Renal pelvis (tissue), 4 donors: ENCODE results near the gene DYSF. TPM values are rescaled to one million over a fixed set of nuclear protein-coding genes. Genes with fewer than 3 reads are reported as not detected.

Experiments
- DNase-seq: peaks from one replicate; pipeline ENCODE4 v3.0.0-alpha.2; 2013
- polyA plus RNA-seq, 3 donors: library from polyadenylated mRNA; unstranded; fragments of 120-200 nt; gene quantifications; one replicate each; pipeline ENCODE4 v1.2.1, GENCODE V29; 2013; ENCODE audit not compliant: insufficient read length in 3 of 3

Gene DYSF
- polyA plus RNA-seq, 3 donors = 15.3 to 21.3 (median 17.3) TPM

GRCh38 chr2:71526975-71527374 lies 73.6 kb downstream of the DYSF start:
- DNase-seq = no peak

DNA sequence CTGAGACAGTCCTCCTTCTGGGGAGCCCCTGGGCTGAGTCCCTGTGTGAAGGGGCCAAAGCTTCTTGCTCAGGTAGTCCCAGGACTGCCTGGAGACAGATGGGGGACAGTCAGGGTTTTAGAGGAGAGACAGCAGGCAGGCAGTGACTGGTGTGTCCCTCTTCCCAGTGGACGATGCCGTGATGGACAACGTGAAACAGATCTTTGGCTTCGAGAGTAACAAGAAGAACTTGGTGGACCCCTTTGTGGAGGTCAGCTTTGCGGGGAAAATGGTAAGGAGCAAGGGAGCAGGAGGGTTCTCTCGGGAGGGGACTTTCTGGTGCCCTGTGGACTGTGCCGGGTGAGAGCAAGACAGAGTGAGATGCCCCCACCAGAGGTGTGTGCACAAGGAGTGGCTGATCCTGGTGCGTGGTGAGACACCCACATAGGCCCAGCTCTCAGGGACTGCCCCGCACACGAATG lies 74.8 kb downstream of the DYSF start:
- no peak for DNase-seq

GRCh38 chr2:71528749-71529148 lies 75.4 kb downstream of the DYSF start:
- DNase-seq = no peak

DNA sequence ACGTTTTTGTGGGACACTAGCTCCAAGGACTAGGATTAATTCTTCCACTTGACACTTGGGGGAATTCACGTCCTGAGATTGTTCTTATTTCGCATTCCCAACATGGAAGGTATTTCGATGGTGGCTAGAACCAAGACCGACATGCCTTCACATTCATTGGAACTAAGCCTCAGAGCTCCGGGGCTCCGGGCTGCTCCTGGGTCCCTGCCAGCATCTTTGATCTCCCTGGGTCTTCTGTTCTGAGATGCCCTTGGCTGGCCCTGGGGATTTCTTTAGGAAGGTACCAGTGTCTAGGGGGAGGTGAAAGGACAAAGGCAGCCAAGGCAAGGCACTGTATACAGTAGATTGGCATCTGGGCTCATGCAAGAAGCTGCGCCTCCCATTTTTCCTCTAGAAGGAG lies 76.8 kb downstream of the DYSF start:
- DNase-seq = no peak

- DNase-seq = peak; percentile 30
Observed at GRCh38 chr2:71530641-71531332, 77.4 kb downstream of the DYSF start.

DNA sequence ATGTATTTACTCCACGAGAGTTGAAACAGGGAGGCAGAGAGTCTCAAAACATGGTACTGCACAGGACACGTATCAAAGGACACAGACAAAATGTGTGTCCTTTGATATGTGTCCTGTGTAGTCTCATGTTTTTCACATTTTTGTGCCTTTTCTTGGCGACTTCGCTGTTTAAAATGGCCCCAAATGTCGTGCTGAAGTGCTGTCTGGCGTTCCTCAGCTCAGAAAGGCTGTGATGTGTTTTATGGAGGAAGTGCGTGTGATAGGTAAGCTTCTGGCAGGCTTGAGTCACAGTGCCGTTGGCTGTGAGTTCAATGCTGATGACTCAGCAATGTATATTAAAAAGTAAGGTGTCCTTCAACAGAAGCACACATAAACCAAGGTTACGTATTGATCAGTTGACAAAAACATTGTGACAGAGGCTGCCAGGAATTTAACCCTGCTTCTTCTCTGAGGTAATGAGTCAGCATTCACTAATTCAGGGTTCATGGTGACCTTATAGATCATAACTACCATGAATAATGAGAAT lies 78.2 kb downstream of the DYSF start:
- DNase-seq = no peak

DNA sequence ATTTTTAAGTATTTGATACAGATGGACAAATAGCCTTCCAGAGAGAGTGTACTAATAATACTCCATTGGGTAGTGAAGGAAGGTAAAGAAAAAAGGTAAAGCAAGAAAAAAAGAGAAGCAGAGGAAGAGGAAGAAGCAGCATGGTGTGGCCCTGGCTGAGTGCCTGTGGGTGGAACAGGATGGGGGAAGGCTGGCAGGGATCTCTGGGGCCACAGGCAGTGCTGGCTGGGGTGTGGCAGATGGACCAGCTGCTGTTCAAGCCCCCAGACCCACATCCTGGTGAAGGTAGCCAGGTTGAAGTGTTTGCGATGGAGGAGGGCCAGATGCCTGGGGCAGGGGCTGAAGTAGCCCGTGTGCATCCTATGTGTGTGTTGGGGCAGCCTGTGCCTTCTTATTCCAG lies 79.0 kb downstream of the DYSF start:
- no peak for DNase-seq

DNA sequence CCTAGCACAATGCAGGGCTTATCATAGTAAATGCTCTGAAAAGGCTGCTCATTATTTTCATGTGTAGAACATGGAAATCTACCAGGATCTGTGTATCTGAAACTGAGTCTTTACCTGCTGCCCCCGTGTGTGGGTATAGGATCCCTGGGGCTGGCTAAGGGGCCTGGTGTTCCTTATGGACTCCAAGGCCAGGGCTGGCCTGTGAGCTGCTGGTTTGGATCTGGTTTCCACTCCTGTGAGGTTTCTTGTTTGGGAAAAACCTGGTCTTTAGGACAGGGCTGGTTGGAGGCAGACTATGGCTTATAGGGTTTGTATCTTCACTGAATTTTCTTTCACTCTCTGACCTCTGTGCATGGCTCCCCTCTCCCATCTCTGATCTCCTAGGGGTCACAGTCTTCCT lies 80.8 kb downstream of the DYSF start:
- no peak for DNase-seq

DNA sequence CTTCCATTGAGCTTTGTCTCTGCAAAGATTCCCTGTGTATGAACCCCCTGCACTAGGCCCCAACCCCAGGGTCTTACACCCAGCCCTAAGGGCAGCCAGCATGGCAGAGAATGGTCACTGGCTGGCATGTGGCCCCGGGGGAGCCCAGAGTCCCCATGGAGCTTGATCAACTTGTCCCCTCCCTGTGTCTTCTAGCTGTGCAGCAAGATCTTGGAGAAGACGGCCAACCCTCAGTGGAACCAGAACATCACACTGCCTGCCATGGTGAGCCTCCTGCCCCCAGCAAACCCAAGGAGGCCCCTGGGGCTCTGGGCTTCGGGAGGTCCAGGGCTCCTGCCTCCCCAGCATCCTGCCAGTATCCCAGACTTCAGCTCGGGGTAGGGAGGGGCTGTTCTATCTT lies 81.5 kb downstream of the DYSF start:
- DNase-seq = no peak

DNA sequence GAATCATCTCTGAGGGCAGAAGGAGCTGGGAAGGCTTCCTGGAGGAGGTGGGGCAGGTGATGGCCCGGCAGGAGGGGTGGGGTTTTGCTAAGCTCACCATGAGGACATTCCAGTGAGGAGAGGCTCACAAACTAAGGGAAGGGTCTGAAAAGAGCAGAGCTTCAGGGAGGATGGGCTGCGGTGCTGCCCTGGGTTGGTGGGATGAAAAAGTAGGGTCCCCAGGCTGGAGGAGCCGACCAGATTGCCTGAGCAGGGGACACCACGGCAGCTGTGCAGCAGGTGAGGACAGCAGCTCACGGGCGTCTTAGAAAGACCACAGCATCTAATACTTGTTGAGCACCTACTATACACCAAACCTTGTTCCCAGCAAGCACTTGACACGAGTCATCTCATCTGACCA lies 82.2 kb downstream of the DYSF start:
- DNase-seq = no peak

DNA sequence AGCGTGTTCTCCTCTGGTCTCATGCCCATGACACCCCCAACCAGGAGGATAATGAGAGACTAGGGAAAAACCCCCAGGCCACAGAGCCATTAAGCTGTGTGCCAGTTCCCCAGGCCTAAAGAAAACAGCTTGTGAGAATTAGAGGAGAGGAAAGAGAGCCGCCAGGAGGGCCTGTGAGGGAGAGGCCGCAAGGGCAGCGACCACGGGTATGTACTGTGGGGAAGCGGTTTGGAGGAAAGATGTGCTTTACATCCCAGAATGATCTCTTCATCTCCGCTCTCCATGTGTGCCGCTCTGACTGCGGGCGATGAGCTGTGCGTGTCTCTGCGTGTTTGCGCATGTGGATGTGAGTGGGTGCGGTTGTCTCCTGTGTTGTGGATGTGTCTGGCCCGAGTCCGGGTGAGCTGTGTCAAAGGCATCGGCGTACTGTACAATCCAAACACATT lies 82.9 kb downstream of the DYSF start:
- DNase-seq = no peak

DNA sequence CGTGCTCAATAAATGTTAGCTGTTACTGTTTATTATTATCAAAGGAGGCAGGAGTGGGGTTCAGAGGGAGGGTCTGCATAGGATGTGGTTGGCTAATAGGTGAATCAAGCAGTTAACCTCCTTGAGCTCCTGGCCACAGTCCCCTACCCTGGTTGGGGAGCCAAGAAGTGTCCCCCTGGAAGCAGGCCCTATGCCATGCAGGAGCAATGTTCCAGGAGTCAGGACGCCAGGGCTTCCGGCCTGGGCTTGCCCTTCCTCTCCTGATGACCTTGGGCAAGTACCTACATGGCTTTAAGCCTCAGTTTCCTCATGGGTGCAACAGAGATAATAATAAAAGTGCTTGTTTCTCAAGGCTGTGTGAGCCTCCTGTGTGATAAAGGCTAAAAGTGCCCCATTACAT lies 84.9 kb downstream of the DYSF start:
- DNase-seq = no peak

DNA sequence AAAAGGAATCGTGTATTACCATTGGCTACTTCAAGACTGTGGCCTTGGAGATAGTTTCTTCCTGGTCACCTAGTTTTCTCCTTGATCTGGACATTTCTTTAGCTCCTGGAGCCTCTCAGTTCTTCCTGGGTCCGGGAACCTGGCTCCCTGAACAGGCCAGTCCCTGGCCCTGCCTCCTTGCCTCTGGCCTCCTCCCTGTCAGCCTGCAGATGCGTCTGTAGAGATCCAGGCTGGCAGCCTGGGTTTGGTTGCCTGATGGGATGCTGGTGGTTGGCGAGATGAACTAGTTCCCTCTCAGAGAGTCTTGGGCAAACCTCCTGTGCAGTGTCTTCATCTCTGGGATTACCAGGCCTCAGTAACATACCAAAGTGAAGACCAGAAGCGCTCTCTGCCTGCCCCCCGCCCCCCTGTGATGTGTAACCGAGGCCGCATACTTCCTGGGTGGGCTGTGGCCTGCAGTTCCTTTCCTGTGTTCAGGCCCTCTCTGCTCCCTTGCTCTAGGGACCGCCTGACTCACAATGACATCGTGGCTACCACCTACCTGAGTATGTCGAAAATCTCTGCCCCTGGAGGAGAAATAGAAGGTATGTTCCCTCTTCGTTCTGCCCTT lies 85.4 kb downstream of the DYSF start:
- DNase-seq = no peak

DNA sequence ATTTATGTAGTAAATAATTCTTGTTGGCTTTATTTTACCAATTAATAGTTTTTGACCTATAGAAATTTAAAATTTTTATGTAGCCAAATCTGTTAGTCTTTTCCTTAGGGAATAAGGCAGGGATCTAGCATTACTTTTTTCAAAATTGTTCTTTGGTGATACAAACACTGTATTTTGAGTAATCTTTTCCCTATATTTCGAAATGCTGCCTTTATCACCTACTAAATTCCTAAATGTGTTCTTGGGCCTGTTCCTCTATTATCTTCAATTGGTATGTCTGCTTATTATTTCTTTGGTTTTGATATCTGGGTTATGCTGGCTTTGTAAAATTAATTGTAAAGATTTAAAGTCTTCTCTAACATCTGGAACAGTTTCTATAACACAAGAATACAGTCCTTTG lies 87.5 kb downstream of the DYSF start:
- DNase-seq = no peak

GRCh38 chr2:71544919-71545571 lies 91.7 kb downstream of the DYSF start:
- DNase-seq = no peak

- DNase-seq = peak; percentile 77
Observed at GRCh38 chr2:71545572-71546274, 92.4 kb downstream of the DYSF start.

GRCh38 chr2:71546275-71546638 lies 92.9 kb downstream of the DYSF start:
- DNase-seq = no peak

- no peak for DNase-seq
Observed at GRCh38 chr2:71546777-71547281, 93.5 kb downstream of the DYSF start.

DNA sequence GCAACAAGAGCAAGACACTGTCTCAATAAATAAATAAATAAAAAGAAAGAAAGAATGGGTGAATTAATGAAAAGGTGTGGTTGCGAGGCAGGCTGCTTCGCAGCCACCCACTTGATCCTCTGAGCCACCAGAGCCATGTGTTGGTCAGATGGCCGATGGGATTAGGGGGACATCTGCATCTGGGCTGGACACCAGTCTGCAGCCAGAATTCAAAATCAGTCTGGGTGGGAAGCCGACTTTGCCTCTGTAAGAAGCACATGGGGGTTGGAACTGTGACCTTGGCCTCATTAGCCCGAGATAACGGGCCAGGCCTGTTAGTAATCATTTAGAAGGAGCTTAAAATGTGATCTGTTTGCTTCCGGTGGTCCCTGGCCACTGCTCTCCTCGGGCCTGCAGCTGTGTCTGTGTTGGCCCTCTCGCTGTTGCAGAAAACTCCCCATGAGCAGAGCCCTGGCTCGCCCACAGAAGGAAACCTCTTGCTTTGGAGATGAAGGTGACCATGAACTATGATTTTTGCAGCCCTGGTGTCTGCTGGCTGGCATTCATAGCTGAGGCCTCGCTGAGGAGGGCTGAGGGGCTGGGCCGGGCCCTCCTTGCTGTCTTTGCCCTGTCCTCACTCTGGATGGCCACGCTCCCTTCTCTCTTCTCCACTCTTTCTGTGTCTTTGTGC lies 94.4 kb downstream of the DYSF start:
- DNase-seq = no peak

DNA sequence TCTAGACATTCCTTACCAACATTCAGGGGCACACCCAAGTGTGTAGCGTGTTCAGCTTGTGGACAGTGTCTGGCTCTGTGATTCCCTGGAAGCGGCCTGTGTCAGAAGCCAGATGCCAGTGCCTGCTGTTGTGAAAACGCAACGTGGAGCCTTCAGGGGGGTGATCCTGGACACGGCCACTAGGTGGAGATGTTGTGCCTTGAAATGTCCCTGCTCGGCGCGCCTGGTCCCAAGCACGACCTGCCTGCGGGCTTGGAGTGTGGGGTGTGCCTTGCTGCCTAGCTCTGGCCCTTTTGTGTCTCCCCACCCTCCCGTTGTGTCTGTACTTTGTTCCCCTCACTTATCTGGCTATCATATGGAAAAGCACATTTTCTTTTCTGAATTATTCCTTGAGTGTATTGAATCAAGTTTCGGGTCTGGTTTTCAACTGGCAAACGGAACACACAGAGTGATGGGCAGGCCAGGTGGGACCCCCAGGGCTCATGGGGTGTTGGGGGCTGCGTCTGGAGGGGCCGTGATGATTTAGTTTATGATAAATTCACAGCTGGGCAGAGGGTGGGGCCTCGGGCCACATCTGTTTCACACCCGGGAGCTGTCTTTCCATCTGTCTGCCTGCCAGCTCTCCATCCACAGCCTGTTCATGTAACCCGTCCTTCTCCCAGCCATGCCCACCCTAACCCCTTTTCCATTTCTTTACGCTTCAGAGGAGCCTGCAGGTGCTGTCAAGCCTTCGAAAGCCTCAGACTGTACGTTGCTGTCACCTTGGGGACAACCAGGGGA lies 95.5 kb downstream of the DYSF start:
- DNase-seq = peak; percentile 45
